Endodermal cell (in vitro differentiated cells): ENCODE measurements around the gene CACHD1. TPM values are rescaled to one million over a fixed set of nuclear protein-coding genes. Genes with fewer than 3 reads are reported as not detected.

ENCODE experiments used
- DNase-seq: peaks from one replicate; pipeline ENCODE4 v3.0.0-alpha.2; 2017
- H3K27ac ChIP-seq: 2 replicates; pipeline ENCODE4 v1.5.1; 2013; ENCODE audit warnings: mild to moderate bottlenecking, low read depth, low read length, moderate library complexity
- H3K27me3 ChIP-seq: 2 replicates; pipeline ENCODE4 v1.6.1; 2013; ENCODE audit warnings: mild to moderate bottlenecking, low read length, moderate library complexity; ENCODE audit not compliant: insufficient read depth, control insufficient read depth, poor library complexity, severe bottlenecking
- H3K36me3 ChIP-seq: 2 replicates; pipeline ENCODE4 v1.7.0; 2013; ENCODE audit warnings: mild to moderate bottlenecking, low read length, moderate library complexity; ENCODE audit not compliant: control insufficient read depth, insufficient read depth
- H3K4me1 ChIP-seq: one replicate; pipeline ENCODE4 v1.7.0; 2013; ENCODE audit warnings: low read length; ENCODE audit not compliant: control insufficient read depth, insufficient read depth
- H3K4me3 ChIP-seq: 2 replicates; pipeline ENCODE4 v1.5.1; 2013; ENCODE audit warnings: mild to moderate bottlenecking, low read length, moderate library complexity
- H3K9ac ChIP-seq: 2 replicates; pipeline ENCODE4 v1.6.1; 2013; ENCODE audit warnings: mild to moderate bottlenecking, low read length, moderate library complexity; ENCODE audit not compliant: poor library complexity, severe bottlenecking; ENCODE audit errors: extremely low read depth
- H3K9me3 ChIP-seq: 2 replicates; pipeline ENCODE4 v1.6.1; 2013; ENCODE audit warnings: mild to moderate bottlenecking, low read length, moderate library complexity; ENCODE audit not compliant: control insufficient read depth
- H3K27ac Mint-ChIP-seq: 2 replicates; pipeline ENCODE4 v1.8.0; 2020; ENCODE audit warnings: mixed read lengths
- H3K27me3 Mint-ChIP-seq: 2 replicates; pipeline ENCODE4 v1.8.0; 2021; ENCODE audit warnings: mild to moderate bottlenecking, mixed read lengths; ENCODE audit not compliant: insufficient read depth
- H3K36me3 Mint-ChIP-seq: 2 replicates; pipeline ENCODE4 v1.8.0; 2020; ENCODE audit warnings: low read depth, mixed read lengths
- H3K4me1 Mint-ChIP-seq: 2 replicates; pipeline ENCODE4 v1.8.0; 2020; ENCODE audit warnings: mixed read lengths
- H3K4me3 Mint-ChIP-seq: 2 replicates; pipeline ENCODE4 v1.8.0; 2020; ENCODE audit warnings: mild to moderate bottlenecking, moderate library complexity, mixed read lengths
- H3K9me3 Mint-ChIP-seq: 2 replicates; pipeline ENCODE4 v1.8.0; 2020; ENCODE audit warnings: mild to moderate bottlenecking, mixed read lengths
- CTCF ChIP-seq: fragments of 200-600 bp; sonication (generic); conservative IDR thresholded peaks from 2 replicates; pipeline ENCODE4 v1.5.0; 2021; ENCODE audit warnings: antibody characterized with exemption, mild to moderate bottlenecking
- WGBS, 2 experiments: methylation state at CpG; one replicate each; pipeline versions ENCODE4 v1.1.5 to v1.1.7; 2013; ENCODE audit warnings: missing lambda C conversion rate in 2 of 2, mixed read lengths in 1 of 2; ENCODE audit not compliant: insufficient coverage in 1 of 2, insufficient read length in 1 of 2; 5-methylcytosine and 5-hydroxymethylcytosine counted together
- total RNA-seq, 2 donors: library from RNA; stranded (reverse); fragmentation: NEBNext Ultra II Directional in 1 of 2; extraction: Animal tissue kit (Norgen Biotek cat#: 25700) in 1 of 2; gene quantifications; 2 replicates in 1 of 2; 3 replicates in 1 of 2; pipeline ENCODE4 v1.2.1, GENCODE V29; 2021

Gene CACHD1
- total RNA-seq, 2 donors from 2014 or later, result 29.2 to 40.7 TPM

- Histone ChIP-seq H3K27ac (no peak overlapping the region), H3K36me3 (peaks cover 17% of the 10 kb centered on the region), H3K4me3 (peak overlapping the region; percentile 27), H3K9ac (no peak overlapping the region), H3K4me1 (peaks cover 24% of the 10 kb centered on the region), H3K9me3 (peaks cover 22% of the 10 kb centered on the region), H3K27me3 (no peaks in the 10 kb centered on the region)
- H3K4me3 Mint-ChIP-seq, result peak overlapping the region; percentile 21
- peak overlapping the region; percentile 68 for H3K27ac Mint-ChIP-seq
- H3K9me3 Mint-ChIP-seq, result peaks cover 11% of the 10 kb centered on the region
- H3K27me3 Mint-ChIP-seq, result no peaks in the 10 kb centered on the region
- WGBS, 2 experiments, result 39 to 71% methylated on average over 3 to 5 of the region's 5 CpGs
- no peak for TF ChIP-seq CTCF
- no peak for DNase-seq
- H3K36me3 Mint-ChIP-seq, result peaks cover 20% of the 10 kb centered on the region
- peaks cover 48% of the 10 kb centered on the region for H3K4me1 Mint-ChIP-seq
These were observed 94.1 kb downstream of the CACHD1 start for GRCh38 chr1:64563958-64564565.

- no peak for TF ChIP-seq CTCF
- no peaks in the 10 kb centered on the region for H3K27me3 Mint-ChIP-seq
- peaks cover 20% of the 10 kb centered on the region for H3K9me3 ChIP-seq
- peaks cover 9% of the 10 kb centered on the region for H3K36me3 ChIP-seq
- no peaks in the 10 kb centered on the region for H3K27me3 ChIP-seq
- 85% methylated on average over 3 of the region's 3 CpGs; no CpG with 5 or more reads in 1 of the 2 experiments for WGBS, 2 experiments
- H3K4me1 ChIP-seq, result peaks cover 24% of the 10 kb centered on the region
- H3K4me3 Mint-ChIP-seq, result no peak overlapping the region
- H3K9me3 Mint-ChIP-seq, result peaks cover 11% of the 10 kb centered on the region
- H3K4me1 Mint-ChIP-seq, result peaks cover 48% of the 10 kb centered on the region
- peaks cover 14% of the 10 kb centered on the region for H3K36me3 Mint-ChIP-seq
- DNase-seq, result no peak
- no peak overlapping the region for H3K27ac ChIP-seq
- no peak overlapping the region for H3K27ac Mint-ChIP-seq
- no peak overlapping the region for H3K4me3 ChIP-seq
- no peak overlapping the region for H3K9ac ChIP-seq
These were observed 95.0 kb downstream of the CACHD1 start for GRCh38 chr1:64564891-64565290.

GRCh38 chr1:64567426-64568170 is 97.7 kb downstream of the CACHD1 start:
- Histone ChIP-seq H3K9me3 (peaks cover 7% of the 10 kb centered on the region), H3K4me1 (peaks cover 30% of the 10 kb centered on the region), H3K36me3 (no peaks in the 10 kb centered on the region), H3K4me3 (no peak overlapping the region), H3K27ac (no peak overlapping the region), H3K27me3 (no peaks in the 10 kb centered on the region), H3K9ac (no peak overlapping the region)
- WGBS, 2 experiments, result 81 to 88% methylated on average over 4 to 7 of the region's 7 CpGs
- H3K36me3 Mint-ChIP-seq, result peaks cover 5% of the 10 kb centered on the region
- no peak overlapping the region for H3K27ac Mint-ChIP-seq
- no peak overlapping the region for H3K4me3 Mint-ChIP-seq
- peaks cover 62% of the 10 kb centered on the region for H3K4me1 Mint-ChIP-seq
- no peak for DNase-seq
- H3K9me3 Mint-ChIP-seq, result peaks cover 4% of the 10 kb centered on the region
- H3K27me3 Mint-ChIP-seq, result no peaks in the 10 kb centered on the region
- no peak for TF ChIP-seq CTCF
